ENCODE results near the gene IL20RA. TPM values are rescaled to one million over a fixed set of nuclear protein-coding genes. Genes with fewer than 3 reads are reported as not detected.

Gene IL20RA
- total and polyA plus RNA-seq, 2 of the 8 experiments (the other 6 are each of a cell fraction or from before 2014, with no cell fraction given), result 1.3 to 1.7 TPM

- H2BK20ac ChIP-seq (ENCODE audit: low read length), result peak overlapping the region; percentile 44; the same call in 1 of the 2 replicates
- peak overlapping the region; percentile 91; the same call in 1 of the 2 replicates for H3K18ac ChIP-seq (ENCODE audit: extremely low read depth, low read length)
- peak overlapping the region; percentile 59 for H4K91ac ChIP-seq (replicated peaks; ENCODE audit: insufficient read length, low read length)
- FAIRE-seq (no peak), DNase-seq (ENCODE audit: low read depth in 1 of 2, low spot score in 2 of 2) (no peak)
- no peaks in the 10 kb centered on the region for H4K20me1 ChIP-seq (replicated peaks in 1 of 2; ENCODE audit: control insufficient read depth in 1 of 2, insufficient read depth in 2 of 2, low read length in 2 of 2)
- H3K79me1 ChIP-seq (ENCODE audit: low read depth, low read length), result no peaks in the 10 kb centered on the region
- no peak overlapping the region for H4K5ac ChIP-seq (ENCODE audit: insufficient read length, low read depth, low read length)
- H3K4me3 ChIP-seq (ENCODE audit: extremely low read depth in 1 of 4, insufficient read depth in 2 of 4, low read depth in 3 of 4, low read length in 4 of 4), result no peak overlapping the region
- no peaks in the 10 kb centered on the region for H3K36me3 ChIP-seq (ENCODE audit: control insufficient read depth in 2 of 4, insufficient read depth in 4 of 4, low read length in 3 of 4)
- H3K4me1 ChIP-seq (replicated peaks in 1 of 4; ENCODE audit: control insufficient read depth in 3 of 4, insufficient read depth in 4 of 4, low read length in 3 of 4), result peaks cover 0 to 33% (median 14%) of the 10 kb centered on the region in 4 experiments; a peak in 6 of 7 replicates
- no peak overlapping the region for H3K4me2 ChIP-seq (ENCODE audit: insufficient read depth in 1 of 2, low read depth in 2 of 2, low read length in 2 of 2)
- no peak overlapping the region for H3K14ac ChIP-seq (ENCODE audit: insufficient read length)
- no peak overlapping the region for H2BK15ac ChIP-seq (ENCODE audit: low read length)
- H3K23ac ChIP-seq (ENCODE audit: insufficient read length), result no peak overlapping the region
- H3K27me3 ChIP-seq (replicated peaks in 1 of 4; ENCODE audit: control insufficient read depth in 3 of 4, extremely low read depth in 1 of 4, insufficient read depth in 3 of 4, low read length in 3 of 4), result no peaks in the 10 kb centered on the region
- peak overlapping the region; percentile 99 for H2BK12ac ChIP-seq (ENCODE audit: low read depth, low read length)
- no peak overlapping the region for H2BK120ac ChIP-seq (replicated peaks; ENCODE audit: low read depth, low read length)
- H3K9me3 ChIP-seq (ENCODE audit: insufficient read depth in 2 of 2, low read depth in 1 of 2, low read length in 1 of 2), result no peaks in the 10 kb centered on the region
- H3K79me2 ChIP-seq (ENCODE audit: control insufficient read depth in 1 of 2, insufficient read depth in 2 of 2, low read length in 2 of 2), result no peaks in the 10 kb centered on the region
- no peak overlapping the region for H3K4ac ChIP-seq (replicated peaks; ENCODE audit: insufficient read length, low read depth, low read length)
- POLR2A ChIA-PET (ENCODE audit: partially characterized antibody), result no interaction called here
- H2BK5ac ChIP-seq (ENCODE audit: low read depth, low read length), result peak overlapping the region; percentile 94; the same call in 1 of the 2 replicates
- CTCF ChIA-PET (ENCODE audit: partially characterized antibody), result interaction anchor here (0.7 kb wide), 1 partner anchor 343 kb away, joined by 3 read pairs; no protein-coding TSS in a partner anchor
- no peak overlapping the region for H3K56ac ChIP-seq (replicated peaks; ENCODE audit: insufficient read length, low read depth, low read length)
- H2AK5ac ChIP-seq (ENCODE audit: low read depth, low read length), result no peak overlapping the region
- no peak overlapping the region for H4K8ac ChIP-seq (ENCODE audit: extremely low read depth, insufficient read depth, low read length)
- no peak overlapping the region for H3K9ac ChIP-seq (replicated peaks in 1 of 4; ENCODE audit: extremely low read depth in 1 of 4, low read depth in 3 of 4, low read length in 3 of 4)
- H2AFZ ChIP-seq (ENCODE audit: low read length), result no peak overlapping the region
- 79% methylated on average over 3 of the region's 3 CpGs; no CpG with 5 or more reads in 1 of the 2 experiments for WGBS, 2 experiments (ENCODE audit: extremely low coverage in 1 of 2, insufficient coverage in 1 of 2, insufficient read length in 1 of 2, insufficient replicate concordance in 2 of 2, low coverage in 1 of 2, low lambda C conversion rate in 2 of 2, missing lambda C conversion rate in 1 of 2)
- H3K27ac ChIP-seq (ENCODE audit: low read depth, low read length), result no peak overlapping the region
- H3K23me2 ChIP-seq (ENCODE audit: low read depth, low read length), result no peaks in the 10 kb centered on the region
- TF ChIP-seq BRCA1 (IDR thresholded peaks at IDR 0.05; ENCODE audit: low read depth, low read length), result no peak
- no peak for TF ChIP-seq E2F6 (IDR thresholded peaks at IDR 0.05)
- no peak for TF ChIP-seq RFX5 (IDR thresholded peaks at IDR 0.05; ENCODE audit: borderline replicate concordance, low read depth, low read length)
- TF ChIP-seq HDAC6 (IDR thresholded peaks at IDR 0.05; ENCODE audit: low read depth, low read length), result no peak
- TF ChIP-seq RXRA (IDR thresholded peaks at IDR 0.05; ENCODE audit: insufficient read depth, low read depth, low read length), result no peak
- no peak for TF ChIP-seq JUN (IDR thresholded peaks at IDR 0.05; ENCODE audit: low read depth, low read length)
- TF ChIP-seq CTBP2 (IDR thresholded peaks at IDR 0.05; ENCODE audit: borderline replicate concordance, insufficient read depth, insufficient read length, low read length), result no peak
- TF ChIP-seq TEAD4 (IDR thresholded peaks at IDR 0.05; ENCODE audit: low read depth, low read length), result no peak
- TF ChIP-seq EZH2 (IDR thresholded peaks at IDR 0.05; ENCODE audit: low read depth, low read length, severe bottlenecking), result no peak
- no peak for TF ChIP-seq HDAC2 (IDR thresholded peaks at IDR 0.05; ENCODE audit: borderline replicate concordance in 1 of 2, low read depth in 2 of 2, low read length in 2 of 2)
- TF ChIP-seq NANOG (IDR thresholded peaks at IDR 0.05; ENCODE audit: insufficient read depth, low read depth, low read length, poor library complexity, severe bottlenecking), result no peak
- TF ChIP-seq BCL11A (IDR thresholded peaks at IDR 0.05; ENCODE audit: low read depth in 2 of 2, low read length in 2 of 2), result no peak
- no peak for TF ChIP-seq TAF7 (optimal IDR thresholded peaks at IDR 0.05; ENCODE audit: borderline replicate concordance, low read depth, low read length)
Observed at GRCh38 chr6:136955123-136955522, 89.6 kb downstream of the IL20RA start.
